Panc1 (cell line): Measurements from ENCODE around the gene ALOX12. TPM values are rescaled to one million over a fixed set of nuclear protein-coding genes. Genes with fewer than 3 reads are reported as not detected.

Source experiments
- ATAC-seq: fragments of 200-7000 bp; cut with Tn5 transposase; 2 replicates; pipeline ENCODE4 v1.9.1; 2020; ENCODE audit warnings: mild to moderate bottlenecking, moderate library complexity
- BruUV-seq: library from RNA; stranded (reverse); fragments of 400-500 nt; replicated peaks from 2 replicates; lab custom pipeline; 2021; lab: Mats Ljungman, UMichigan
- CTCF ChIA-PET: fragments of 300-600 bp; sonication (Branson Sonifier 250); formaldehyde crosslinking; loops from one replicate; lab custom pipeline; 2022; ENCODE audit warnings: antibody characterized with exemption; lab: Charles Lee
- POLR2A ChIA-PET: fragments of 300-600 bp; sonication (Branson Sonifier 250); formaldehyde crosslinking; loops from one replicate; lab custom pipeline; 2022; ENCODE audit warnings: antibody characterized with exemption; lab: Charles Lee
- DNase-seq: peaks from one replicate; pipeline ENCODE4 v3.0.0-alpha.2; 2010; ENCODE audit warnings: low read depth, low spot score
- H3K27ac ChIP-seq: 2 replicates; pipeline ENCODE4 v1.5.1; 2011; ENCODE audit warnings: mild to moderate bottlenecking, low read length, inconsistent platforms
- H3K27me3 ChIP-seq: fragments of 200-500 bp; sonication (Bioruptor generic); 2 replicates; pipeline ENCODE4 v1.6.0; 2014; ENCODE audit warnings: low read length, inconsistent platforms; ENCODE audit not compliant: control insufficient read depth, insufficient read depth
- H3K36me3 ChIP-seq: fragments of 200-500 bp; sonication (Bioruptor generic); 2 replicates; pipeline ENCODE4 v1.5.1; 2014; ENCODE audit warnings: inconsistent platforms, mild to moderate bottlenecking, low read length, moderate library complexity; ENCODE audit not compliant: control insufficient read depth, insufficient read depth
- H3K4me1 ChIP-seq: 2 replicates; pipeline ENCODE4 v1.5.1; 2011; ENCODE audit warnings: inconsistent platforms, mild to moderate bottlenecking, low read length, moderate library complexity; ENCODE audit not compliant: control insufficient read depth, insufficient read depth
- H3K4me3 ChIP-seq, 2 experiments: 2 replicates each; pipeline ENCODE4 v1.5.1; 2011 to 2012; ENCODE audit warnings: low read depth in 2 of 2, low read length in 2 of 2, mild to moderate bottlenecking in 2 of 2, inconsistent platforms in 1 of 2, moderate library complexity in 1 of 2
- H3K9me3 ChIP-seq: fragments of 200-500 bp; sonication (Bioruptor generic); 2 replicates; pipeline ENCODE4 v1.5.1; 2014; ENCODE audit warnings: low read depth, mild to moderate bottlenecking, inconsistent platforms, low read length, moderate library complexity; ENCODE audit not compliant: control insufficient read depth, insufficient read depth
- CTCF ChIP-seq: fragments of 450-650 bp; IDR thresholded peaks from 2 replicates; pipeline ENCODE4 v1.5.1; 2017; ENCODE audit warnings: mild to moderate bottlenecking
- POLR2AphosphoS5 ChIP-seq: IDR thresholded peaks from 2 replicates; pipeline ENCODE4 v1.6.1; 2012; ENCODE audit warnings: mild to moderate bottlenecking, low read depth, low read length, moderate library complexity
- REST ChIP-seq, 2 experiments: IDR thresholded peaks; 2 replicates each; pipeline ENCODE4 v1.6.1; 2011 to 2012; ENCODE audit warnings: low read depth in 2 of 2, control low read depth in 1 of 2, low read length in 1 of 2, mild to moderate bottlenecking in 1 of 2, moderate library complexity in 1 of 2; ENCODE audit not compliant: insufficient read depth in 1 of 2
- SIN3A ChIP-seq: IDR thresholded peaks from 2 replicates; pipeline ENCODE4 v1.6.1; 2012; ENCODE audit warnings: low read depth, mild to moderate bottlenecking, low read length, moderate library complexity, borderline replicate concordance; ENCODE audit not compliant: insufficient read depth
- TCF7L2 ChIP-seq: IDR thresholded peaks from 2 replicates; pipeline ENCODE4 v1.6.1; 2011; ENCODE audit warnings: mild to moderate bottlenecking, low read depth, low read length, inconsistent platforms
- in situ Hi-C: cut with HindIII; loops from 2 replicates; pipeline ENCODE4 v1.10.0; 2016; ENCODE audit warnings: low sequenced_read_pairs, low pct_unique_long_range_greater_than_20kb
- intact Hi-C: fragments of 100-400 bp; cut with micrococcal nuclease; formaldehyde crosslinking; loops from one replicate; pipeline ENCODE4 v1.10.0; 2022; ENCODE audit not compliant: unreplicated experiment
- total RNA-seq: library from RNA; stranded (reverse); gene quantifications from one replicate; pipeline ENCODE4 v1.2.1, GENCODE V29; 2021; ENCODE audit not compliant: unreplicated experiment

ALOX12 gene
- total RNA-seq, 1 experiment from 2014 or later: not detected

- POLR2A ChIA-PET: no interaction called here
- Histone ChIP-seq H3K9me3 (no peaks in the 10 kb centered on the region), H3K4me3 (no peak overlapping the region), H3K27me3 (no peaks in the 10 kb centered on the region), H3K4me1 (peaks cover 5% of the 10 kb centered on the region), H3K27ac (no peak overlapping the region), H3K36me3 (peaks cover 7% of the 10 kb centered on the region)
- intact Hi-C loops (loop anchor here (2.0 kb wide), 1 partner anchor 93 kb away; no protein-coding TSS in a partner anchor), in situ Hi-C loops (no loop called here)
- ATAC-seq: no peak
- BruUV-seq: no TSS peak
- CTCF ChIA-PET: interaction anchor here (0.6 kb wide), 1 partner anchor 378 kb away, joined by 3 read pairs; no protein-coding TSS in a partner anchor
- no peak for DNase-seq
- TF ChIP-seq POLR2AphosphoS5 (no peak), SIN3A (no peak), REST (IDR thresholded peaks at IDR 0.05; ENCODE audit: insufficient read depth in 1 of 2, low read depth in 2 of 2, low read length in 1 of 2) (no peak), CTCF (no peak), TCF7L2 (no peak)
These were observed 9.9 kb downstream of the ALOX12 start for GRCh38 chr17:7005716-7006115.

- no peak overlapping the region for H3K27ac ChIP-seq
- intact Hi-C loops (no loop called here), in situ Hi-C loops (no loop called here)
- POLR2A ChIA-PET: interaction anchor here (0.6 kb wide), 1 partner anchor 34 kb away, joined by 15 read pairs; no protein-coding TSS in a partner anchor
- ATAC-seq: no peak
- no peaks in the 10 kb centered on the region for H3K27me3 ChIP-seq
- TF ChIP-seq CTCF: no peak
- no peak for TF ChIP-seq POLR2AphosphoS5
- no peak for TF ChIP-seq REST (IDR thresholded peaks at IDR 0.05; ENCODE audit: insufficient read depth in 1 of 2, low read depth in 2 of 2, low read length in 1 of 2)
- no peak for TF ChIP-seq TCF7L2
- no peak for TF ChIP-seq SIN3A
- CTCF ChIA-PET: no interaction called here
- DNase-seq: no peak
- H3K4me3 ChIP-seq: no peak overlapping the region
- peaks cover 8% of the 10 kb centered on the region for H3K4me1 ChIP-seq
- peaks cover 9% of the 10 kb centered on the region; the same call in 1 of the 2 replicates for H3K36me3 ChIP-seq
- no peaks in the 10 kb centered on the region for H3K9me3 ChIP-seq
- no TSS peak for BruUV-seq
These were observed 11.3 kb downstream of the ALOX12 start for GRCh38 chr17:7007143-7007542.
